ENCODE results near the gene TEP1.
"Not testable (repeated sequence)": the region's sequence is repeated elsewhere in the genome, so short reads cannot be mapped to it uniquely, and the experiment has no call there.

The TEP1 gene

GRCh38 chr14:20412876-20413743 lies at the start of gene TEP1:
TEP1 (minus strand) TSS chr14:20413501; CDS start chr14:20408439, 5,062 bp downstream.
- peak; percentile 56 for DNase-seq

DNA sequence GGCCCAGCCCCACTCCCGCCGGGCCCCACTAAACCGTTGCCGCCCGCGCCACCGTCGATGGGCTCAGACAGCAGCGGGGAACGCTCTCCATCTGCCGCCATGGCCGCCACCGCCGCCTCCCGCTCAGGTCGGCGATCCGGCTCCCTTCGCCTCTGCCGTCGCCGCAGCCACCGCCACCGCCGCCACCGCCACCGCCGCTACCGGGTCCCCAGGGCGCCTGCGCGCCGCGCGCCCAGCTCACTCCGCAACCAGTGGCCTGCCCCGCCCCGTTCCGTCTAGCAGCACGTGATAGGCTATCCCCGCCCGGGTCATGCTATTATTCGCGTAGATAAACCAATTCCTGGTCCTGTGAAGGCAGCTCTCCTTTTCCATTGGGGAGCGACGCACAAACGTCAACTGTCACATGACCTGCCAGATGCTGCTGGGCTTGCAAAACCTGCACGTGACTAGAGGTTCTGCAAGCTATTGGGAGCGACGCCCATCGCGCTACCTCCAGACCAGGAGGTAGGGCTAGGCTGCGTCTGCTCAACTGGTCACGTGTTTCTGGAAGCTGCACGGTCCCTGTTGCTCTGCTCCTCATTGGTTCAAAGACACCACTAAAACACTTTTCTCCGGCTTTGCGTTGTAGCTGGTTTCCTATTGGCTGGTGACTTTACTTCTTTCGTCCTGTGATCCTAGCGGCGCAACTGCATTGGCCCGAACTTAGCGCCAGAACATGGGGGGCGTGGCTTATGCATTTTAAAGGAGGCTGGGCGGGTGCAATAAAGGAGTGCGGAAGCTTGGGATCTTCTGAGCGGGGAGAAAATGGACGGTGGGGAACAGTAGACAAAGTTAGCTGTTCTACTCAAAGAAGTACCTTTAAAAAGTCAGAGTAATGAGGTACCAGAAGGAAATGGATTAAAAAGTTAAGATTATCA lies 48.2 kb upstream of the TEP1 start, which contains the start of gene PIP4P1:
PIP4P1 (minus strand) TSS at position 210 of the 917 bp plus-strand sequence; CDS start at position 101, 109 bp downstream.
- peak; percentile 100 for DNase-seq

DNA sequence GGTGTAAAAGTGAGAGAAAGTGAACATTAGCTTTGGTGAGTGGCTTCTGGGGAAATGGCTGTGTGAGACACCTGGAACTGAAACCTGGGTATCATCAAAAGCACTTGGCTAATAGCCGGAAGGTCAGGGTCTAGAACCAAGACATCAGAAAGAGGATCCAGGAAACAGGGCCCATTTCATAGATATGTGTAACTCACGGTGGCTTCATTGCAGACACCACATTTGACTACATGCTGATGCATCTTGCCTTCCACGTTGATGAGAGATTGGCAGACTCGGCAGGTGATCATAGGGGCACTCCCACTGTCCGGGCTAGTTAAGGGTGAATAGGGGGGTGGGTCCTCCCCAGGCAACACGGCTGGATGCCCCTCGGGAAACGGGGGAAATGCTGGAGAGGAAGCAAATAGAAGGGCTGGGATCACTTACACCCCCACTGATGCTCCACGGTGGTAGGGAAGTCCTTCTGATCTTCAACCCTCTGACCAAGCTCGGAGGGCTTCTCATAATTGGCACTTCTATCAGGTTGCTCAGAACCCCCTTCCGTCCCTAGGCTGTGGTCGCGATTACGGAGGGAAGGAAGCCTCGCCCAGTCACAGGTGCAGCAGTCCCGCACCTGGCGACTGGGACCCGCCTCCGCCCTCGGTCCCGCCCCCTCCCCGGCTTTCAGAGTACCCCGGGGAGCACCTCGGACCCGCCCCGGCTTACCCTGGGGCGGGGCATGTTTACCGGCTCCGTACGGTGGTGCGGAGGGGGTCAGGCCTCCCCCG lies 47.3 kb upstream of the TEP1 start:
- DNase-seq: no peak

- no peak for DNase-seq
These were observed 44.9 kb upstream of the TEP1 start for GRCh38 chr14:20458031-20458789.

DNA sequence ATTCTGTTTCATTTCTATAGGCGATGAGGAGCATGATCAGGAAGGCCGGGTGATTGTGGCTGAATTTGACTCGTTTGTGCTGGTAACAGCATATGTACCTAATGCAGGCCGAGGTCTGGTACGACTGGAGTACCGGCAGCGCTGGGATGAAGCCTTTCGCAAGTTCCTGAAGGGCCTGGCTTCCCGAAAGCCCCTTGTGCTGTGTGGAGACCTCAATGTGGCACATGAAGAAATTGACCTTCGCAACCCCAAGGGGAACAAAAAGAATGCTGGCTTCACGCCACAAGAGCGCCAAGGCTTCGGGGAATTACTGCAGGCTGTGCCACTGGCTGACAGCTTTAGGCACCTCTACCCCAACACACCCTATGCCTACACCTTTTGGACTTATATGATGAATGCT lies 43.7 kb upstream of the TEP1 start:
- DNase-seq: no peak

GRCh38 chr14:20455355-20456300 lies 42.3 kb upstream of the TEP1 start:
- DNase-seq: peak; percentile 87

DNA sequence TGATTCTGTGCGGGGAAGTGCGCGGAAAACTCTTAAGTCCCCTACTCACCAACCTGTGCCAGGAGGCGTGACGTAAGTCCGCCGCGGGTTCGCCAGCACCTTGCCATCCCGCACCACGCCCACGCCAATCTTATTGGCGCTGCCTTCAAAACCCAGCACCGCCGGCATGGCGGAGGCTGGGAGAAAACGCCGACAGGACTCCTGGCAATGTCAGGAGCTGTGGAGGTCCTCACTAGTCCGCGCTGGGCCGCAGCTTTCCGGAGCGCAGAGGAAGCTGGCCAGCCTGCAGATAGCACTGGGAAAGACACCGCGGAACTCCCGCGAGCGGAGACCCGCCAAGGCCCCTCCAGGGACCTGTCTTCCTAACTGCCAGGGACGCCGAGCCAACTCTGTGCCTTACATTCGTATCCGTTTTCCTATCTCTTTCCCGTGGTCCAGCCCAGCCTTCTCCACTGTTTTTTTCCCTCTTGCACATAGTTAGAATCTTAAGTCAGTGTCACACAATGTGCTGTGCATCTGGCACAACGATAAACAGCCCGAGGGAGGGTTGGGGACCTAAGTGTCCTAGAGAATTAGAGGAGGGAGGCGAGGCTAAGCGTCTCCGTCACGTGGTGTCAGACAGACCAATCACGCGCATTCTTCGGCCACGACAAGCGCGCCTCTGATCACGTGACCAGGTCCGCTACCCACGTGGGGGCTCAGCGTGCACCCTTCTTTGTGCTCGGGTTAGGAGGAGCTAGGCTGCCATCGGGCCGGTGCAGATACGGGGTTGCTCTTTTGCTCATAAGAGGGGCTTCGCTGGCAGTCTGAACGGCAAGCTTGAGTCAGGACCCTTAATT lies 41.4 kb upstream of the TEP1 start, which contains the start of the genes APEX1 and OSGEP:
APEX1 (plus strand) TSS at position 711 of the 839 bp plus-strand sequence. CDS start 420 bp downstream, outside the sequence.
OSGEP (minus strand) TSS at position 297 of the 839 bp plus-strand sequence; CDS start at position 168, 129 bp downstream.
- DNase-seq: peak; percentile 100

DNA sequence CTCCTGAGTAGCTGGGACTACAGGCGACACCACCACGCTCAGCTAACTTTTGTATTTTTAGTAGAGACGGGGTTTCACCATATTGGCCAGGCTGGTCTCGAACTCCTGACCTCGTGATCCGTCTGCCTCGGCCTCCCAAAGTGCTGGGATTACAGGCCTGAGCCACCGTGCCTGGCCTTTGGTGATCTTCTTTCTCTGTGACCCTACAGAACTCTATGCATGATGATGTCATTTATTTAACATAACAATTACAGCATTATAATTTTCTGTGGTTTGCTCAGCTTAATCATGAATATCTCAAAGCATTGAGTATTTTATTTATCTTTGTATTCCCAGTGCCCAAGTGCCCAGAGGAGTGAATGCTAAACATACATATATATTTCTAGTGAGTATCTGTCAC lies 39.5 kb upstream of the TEP1 start:
- not testable (repeated sequence) for DNase-seq

- no peak for DNase-seq
These were observed 33.6 kb upstream of the TEP1 start for GRCh38 chr14:20446889-20447288.

DNA sequence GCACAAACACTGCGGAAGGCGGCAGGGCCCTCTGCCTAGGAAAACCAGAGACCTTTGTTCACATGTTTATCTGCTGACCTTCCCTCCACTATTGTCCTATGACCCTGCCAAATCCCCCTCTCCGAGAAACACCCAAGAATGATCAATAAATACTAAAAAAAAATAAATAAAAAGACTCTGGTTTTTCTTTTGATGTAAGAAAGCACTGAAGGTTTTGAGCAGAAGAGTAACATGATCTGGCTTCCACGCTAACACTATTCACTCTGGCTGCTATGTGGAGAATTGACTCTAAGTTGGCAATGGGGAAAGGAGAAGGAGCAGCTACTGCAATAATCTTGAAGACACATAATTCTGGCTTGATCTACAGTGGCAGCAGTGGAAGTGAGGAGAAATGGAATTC lies 30.3 kb upstream of the TEP1 start:
- not testable (repeated sequence) for DNase-seq

DNA sequence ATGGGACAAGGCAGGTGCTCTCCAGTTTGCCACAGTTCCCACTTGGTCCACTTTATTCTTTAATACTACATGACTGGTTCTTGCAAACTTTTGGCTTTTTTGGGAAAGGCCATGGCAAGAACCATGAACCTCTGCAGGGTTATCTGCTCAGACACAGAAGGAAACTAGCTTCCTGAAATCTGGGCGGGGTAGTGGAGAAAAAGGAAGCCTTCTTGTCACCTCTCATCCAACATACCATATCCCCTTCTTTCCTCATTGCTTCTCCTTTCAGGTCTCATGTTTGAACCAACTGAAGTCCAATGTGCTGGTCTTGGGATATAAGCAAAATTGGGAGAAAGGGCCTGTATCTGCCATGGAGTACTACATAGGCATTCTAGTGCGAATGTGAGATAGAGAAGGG lies 28.2 kb upstream of the TEP1 start:
- no peak for DNase-seq

DNA sequence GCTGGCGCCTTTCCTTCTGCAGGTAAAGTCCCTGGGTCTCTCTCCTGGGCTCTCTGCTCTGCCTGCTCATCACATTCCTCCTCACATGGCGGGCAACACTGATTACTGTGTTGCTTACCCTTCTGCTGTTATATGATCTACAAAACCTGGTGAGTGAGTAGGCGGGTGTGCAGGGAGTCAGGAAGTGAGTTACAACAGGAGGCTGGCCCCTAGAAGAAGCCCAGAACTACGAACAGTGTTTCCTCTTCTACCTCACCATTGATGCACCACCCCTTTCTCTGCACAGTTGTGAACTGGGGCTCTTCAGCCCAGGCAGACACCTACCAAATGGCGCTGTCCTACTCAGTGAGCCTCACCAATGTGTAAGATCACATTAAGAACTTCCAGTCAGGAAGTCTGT lies 27.6 kb upstream of the TEP1 start:
- DNase-seq: no peak

DNA sequence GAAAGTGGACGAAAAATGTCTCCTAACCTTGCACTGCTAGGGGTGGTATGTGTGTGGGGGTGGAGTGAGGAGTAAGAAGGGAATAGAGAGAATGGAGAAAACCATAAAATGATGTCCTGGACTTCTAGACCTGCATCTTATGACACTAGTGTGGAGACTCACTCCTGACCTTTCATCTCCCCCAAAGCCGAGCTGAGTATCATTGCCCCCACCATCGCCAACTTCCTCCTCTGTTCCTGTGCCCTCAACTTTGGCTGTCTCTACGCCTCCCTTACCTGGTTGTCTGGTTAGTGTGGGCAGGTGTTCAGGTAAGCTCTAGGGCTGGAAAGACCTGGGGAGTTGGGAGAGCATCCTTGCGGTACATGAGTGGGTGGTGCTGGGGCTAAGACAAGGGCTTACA lies 27.2 kb upstream of the TEP1 start:
- DNase-seq: no peak

- no peak for DNase-seq
These were observed 25.4 kb upstream of the TEP1 start for GRCh38 chr14:20438664-20439063.

DNA sequence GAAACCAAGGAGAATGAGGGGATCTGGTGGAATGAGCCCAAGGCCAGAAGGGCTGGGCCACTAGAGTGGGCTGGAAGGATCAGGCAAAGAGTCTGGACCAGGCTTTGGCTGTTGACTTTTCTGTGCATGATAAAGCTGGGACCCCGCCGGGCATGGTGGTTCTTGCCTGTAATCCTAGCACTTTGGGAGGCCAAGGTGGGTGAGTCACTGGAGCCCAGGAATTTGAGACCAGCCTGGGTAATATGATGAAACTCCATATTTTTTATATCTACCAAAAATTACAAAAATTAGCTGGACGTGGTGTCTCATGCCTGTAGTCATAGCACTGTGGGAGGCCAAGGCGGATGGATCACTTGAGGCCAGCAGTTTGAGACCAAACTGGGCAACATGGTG lies 23.1 kb upstream of the TEP1 start:
- DNase-seq: no peak

DNA sequence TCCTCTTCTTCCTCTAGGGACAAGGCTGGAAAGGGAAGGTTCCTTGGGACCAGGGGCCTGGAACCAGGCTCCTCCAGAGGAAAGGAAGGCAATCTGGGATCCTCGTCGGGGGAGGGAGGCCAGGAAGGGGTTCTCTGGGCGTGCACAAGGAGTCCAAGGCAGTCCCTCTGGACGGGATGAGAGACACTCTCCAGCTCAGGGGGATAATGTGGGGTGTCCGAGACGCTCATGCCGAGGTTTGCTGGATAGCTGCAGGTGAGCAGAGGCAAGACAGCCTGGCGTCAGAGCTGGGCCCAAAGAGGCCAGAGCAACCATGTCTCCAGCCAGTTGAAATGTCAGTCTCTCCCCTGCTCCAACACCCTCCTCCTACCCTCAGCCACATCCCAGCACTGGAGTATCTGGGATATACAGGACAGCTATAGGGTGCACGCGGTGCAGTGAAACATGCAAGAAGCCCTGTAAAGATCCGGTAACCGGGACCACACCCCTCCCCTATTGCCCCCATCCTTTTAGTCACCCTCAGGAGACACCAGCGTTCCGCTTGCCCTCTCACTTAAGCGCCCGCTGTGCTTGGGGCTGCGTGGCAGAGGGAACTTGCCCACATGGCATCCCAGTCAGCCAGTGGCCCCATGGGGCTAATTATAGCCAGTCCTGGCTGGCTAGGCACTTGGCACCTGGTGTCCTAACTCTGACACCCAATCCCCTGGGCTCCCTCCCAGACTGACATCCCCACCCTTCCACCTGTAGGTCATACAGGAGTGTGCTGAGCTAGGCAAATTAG lies 22.5 kb upstream of the TEP1 start, which contains the start of gene KLHL33:
KLHL33 (minus strand) TSS at position 585 of the 781 bp plus-strand sequence; CDS start at position 230, 355 bp downstream.
- no peak for DNase-seq

DNA sequence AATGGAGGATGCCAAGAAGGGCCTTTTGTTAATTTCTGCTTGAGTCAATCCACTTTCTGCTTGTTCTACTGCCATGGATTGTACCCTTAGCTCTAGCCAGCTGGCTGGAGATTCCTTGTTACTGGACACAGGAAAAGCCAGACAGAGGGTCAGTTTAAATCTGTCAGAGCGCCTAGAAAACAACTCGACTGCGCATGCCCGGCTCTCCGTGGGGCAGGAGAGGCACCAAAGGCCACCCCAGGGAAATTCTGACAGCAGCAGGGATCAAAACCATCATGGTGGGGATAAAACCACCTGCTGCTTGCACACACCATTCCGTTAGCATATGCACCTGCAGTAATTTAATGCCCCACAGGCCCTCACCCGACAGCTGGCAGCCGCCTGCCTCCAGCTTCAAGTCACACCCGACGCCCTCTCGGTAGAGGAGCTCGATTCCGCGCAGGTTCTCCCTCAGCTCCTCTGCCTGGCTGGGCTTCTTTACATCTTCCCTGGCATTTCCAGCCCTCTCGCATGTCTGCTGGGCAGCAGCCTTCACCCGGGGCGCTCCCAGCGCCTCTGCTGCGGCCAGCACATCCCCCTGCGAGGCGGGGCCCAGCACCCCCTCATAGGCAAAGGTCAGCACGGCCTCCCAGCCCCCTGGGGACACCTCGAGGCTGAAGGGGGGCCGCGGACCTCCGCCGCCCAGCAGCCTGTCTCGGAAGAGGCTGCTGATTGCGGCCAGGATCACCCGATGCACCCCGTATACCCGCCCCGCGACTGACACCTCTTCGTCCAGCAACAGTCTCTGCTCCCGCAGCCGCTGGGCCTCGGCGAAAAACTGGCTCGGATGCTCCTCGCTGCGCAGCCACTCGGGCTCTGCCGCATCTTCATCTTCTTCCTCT lies 21.6 kb upstream of the TEP1 start:
- DNase-seq: no peak

Data from NCI-H1092 (cell line).